Duodenal mucosa (tissue), 2 donors: ENCODE measurements around the gene KIAA0586.
"Not testable (repeated sequence)": the region's sequence is repeated elsewhere in the genome, so short reads cannot be mapped to it uniquely, and the experiment has no call there.

Source experiments
- H3K27ac ChIP-seq: one replicate; pipeline ENCODE4 v1.7.0; 2013; ENCODE audit warnings: low read depth, low read length
- H3K27me3 ChIP-seq, 2 donors: one replicate each; pipeline ENCODE4 v1.7.0; 2013; ENCODE audit warnings: low read length in 2 of 2, control low read depth in 1 of 2; ENCODE audit not compliant: insufficient read depth in 2 of 2, control insufficient read depth in 1 of 2
- H3K36me3 ChIP-seq, 2 donors: one replicate each; pipeline ENCODE4 v1.7.0; 2013; ENCODE audit warnings: low read length in 2 of 2, control low read depth in 1 of 2; ENCODE audit not compliant: insufficient read depth in 2 of 2, control insufficient read depth in 1 of 2
- H3K4me1 ChIP-seq, 2 donors: one replicate each; pipeline ENCODE4 v1.7.0; 2013; ENCODE audit warnings: low read length in 2 of 2, control low read depth in 1 of 2; ENCODE audit not compliant: insufficient read depth in 2 of 2, control insufficient read depth in 1 of 2
- H3K4me3 ChIP-seq, 2 donors: one replicate each; pipeline ENCODE4 v1.7.0; 2013; ENCODE audit warnings: low read length in 2 of 2, low read depth in 1 of 2
- H3K9ac ChIP-seq, 2 donors: one replicate each; pipeline ENCODE4 v1.7.0; 2013; ENCODE audit warnings: low read length in 2 of 2, low read depth in 1 of 2
- H3K9me3 ChIP-seq, 2 donors: one replicate each; pipeline ENCODE4 v1.7.0; 2013; ENCODE audit warnings: low read length in 2 of 2, control low read depth in 1 of 2; ENCODE audit not compliant: control insufficient read depth in 1 of 2

Gene KIAA0586

DNA sequence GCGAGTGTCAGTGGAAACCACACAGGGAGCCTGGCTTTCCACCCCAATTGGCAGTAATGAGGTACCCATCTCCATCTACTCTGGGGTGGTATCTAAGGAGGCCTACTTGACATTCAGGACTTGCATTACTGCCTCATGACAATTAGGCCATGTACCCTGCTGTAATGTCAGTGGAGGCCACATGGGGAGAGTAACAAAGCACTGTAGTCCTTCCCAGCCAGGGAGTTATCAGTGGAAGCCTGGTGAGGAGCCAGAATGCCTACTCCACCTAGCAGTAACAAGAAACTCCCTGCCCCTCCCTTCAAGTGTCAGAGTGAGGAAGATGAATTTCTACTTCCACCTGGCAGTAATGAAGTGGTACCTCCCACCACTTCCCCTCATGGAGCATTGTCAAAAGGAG, 12.7 kb upstream of the KIAA0586 start:
- H3K9ac ChIP-seq, result no peak overlapping the region
- H3K36me3 ChIP-seq, result peaks cover 10 to 50% of the 10 kb centered on the region in 2 donors
- H3K4me1 ChIP-seq, result no peaks in the 10 kb centered on the region
- H3K9me3 ChIP-seq, result no peaks in the 10 kb centered on the region
- no peak overlapping the region for H3K27ac ChIP-seq
- no peak overlapping the region for H3K4me3 ChIP-seq
- H3K27me3 ChIP-seq, result no peaks in the 10 kb centered on the region

DNA sequence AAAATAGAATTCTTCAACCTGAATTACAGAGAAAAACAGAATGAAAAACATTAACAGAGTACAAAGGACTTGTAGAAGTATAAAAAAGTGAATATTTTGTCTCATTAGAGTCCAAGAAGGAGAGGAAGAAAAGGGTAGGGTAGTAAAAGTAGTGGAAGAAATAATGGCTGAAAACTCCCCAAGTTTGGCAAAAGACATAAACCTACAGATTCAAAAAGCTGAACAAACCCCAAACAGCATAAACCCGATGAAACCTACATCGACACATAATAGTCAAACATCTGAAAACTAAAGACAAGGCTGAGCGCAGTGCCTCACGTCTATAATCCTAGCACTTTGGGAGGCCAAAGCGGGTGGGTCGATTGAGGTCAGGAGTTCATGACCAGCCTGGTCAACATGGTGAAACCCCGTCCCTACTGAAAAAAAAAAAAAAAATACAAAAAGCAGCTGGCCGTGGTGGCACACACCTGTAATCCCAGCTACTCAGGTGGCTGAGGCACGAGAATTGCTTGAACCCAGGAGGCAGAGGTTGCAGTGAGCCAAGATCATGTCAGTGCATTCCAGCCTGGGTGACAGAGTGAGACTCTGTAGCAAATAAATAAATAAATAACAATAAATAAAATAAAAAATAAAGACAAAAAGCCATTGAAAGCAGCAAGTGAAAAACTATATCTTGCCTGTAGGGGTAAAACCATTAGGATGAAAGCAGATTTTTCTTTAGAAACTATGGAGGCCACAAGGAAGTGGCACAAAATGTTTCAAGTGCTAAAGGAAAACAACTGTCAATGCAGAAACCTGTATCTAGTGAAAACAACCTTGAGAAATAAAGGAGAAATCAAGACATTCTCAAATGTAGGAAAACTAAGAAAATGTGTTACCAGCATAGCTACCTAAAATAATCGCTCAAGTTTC, 11.6 kb upstream of the KIAA0586 start:
- Histone ChIP-seq H3K27ac (no peak overlapping the region), H3K4me3 (no peak overlapping the region), H3K27me3 (no peaks in the 10 kb centered on the region), H3K36me3 (peaks cover 8 to 42% of the 10 kb centered on the region in 2 donors), H3K4me1 (no peaks in the 10 kb centered on the region), H3K9ac (no peak overlapping the region), H3K9me3 (no peaks in the 10 kb centered on the region)

DNA sequence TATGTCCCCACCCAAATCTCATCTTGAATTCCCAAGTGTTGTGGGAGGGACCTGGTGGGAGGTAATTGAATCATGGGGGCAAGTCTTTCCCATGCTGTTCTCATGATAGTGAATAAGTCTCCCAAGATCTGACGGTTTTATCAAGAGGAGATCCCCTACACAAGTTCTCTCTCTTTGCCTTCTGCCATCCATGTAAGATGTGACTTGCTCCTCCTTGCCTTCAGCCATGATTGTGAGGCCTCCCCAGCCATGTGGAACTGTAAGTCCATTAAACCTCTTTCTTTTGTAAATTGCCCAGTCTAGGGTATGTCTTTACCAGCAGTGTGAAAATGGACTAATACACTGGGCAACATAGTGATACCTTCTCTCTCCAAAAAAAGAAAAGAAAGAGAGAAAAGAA, 10.6 kb upstream of the KIAA0586 start:
- H3K36me3 ChIP-seq, result peaks cover 15 to 40% of the 10 kb centered on the region in 2 donors
- H3K4me3 ChIP-seq, H3K4me1 ChIP-seq, H3K27ac ChIP-seq, H3K27me3 ChIP-seq, H3K9ac ChIP-seq, H3K9me3 ChIP-seq: not testable (repeated sequence)

DNA sequence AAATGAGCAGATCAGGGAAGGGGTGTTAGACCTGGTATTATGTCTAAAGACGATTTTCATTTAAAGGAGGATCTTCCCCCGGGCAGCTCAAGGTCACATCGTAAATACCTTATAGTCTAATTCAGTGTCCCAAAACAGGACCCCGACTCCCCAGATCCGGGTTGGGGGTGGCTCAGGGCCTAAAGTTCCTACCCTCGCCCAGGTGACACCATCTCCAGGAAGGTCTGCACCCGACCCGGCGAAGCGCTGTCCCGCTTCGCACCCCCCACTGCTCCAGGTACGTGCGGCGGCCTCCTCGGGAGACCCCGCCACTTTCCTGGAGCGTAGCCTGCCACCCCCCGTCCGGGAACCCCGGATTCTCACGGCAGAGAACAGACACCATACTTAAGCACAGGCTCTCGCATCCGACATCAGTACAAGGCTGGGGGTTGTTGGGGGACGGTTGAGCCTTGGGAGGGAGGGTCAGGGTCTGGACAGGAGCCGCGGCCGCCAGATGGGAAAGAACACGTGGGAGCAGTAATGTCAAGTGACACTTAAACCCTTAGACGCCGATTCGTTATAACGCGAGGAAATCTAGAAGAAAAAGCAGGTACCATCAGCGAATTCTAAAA, 744 bp upstream of the KIAA0586 start:
- peaks cover under 1 to 5% of the 10 kb centered on the region in 2 donors for H3K36me3 ChIP-seq
- H3K9ac ChIP-seq, result peak overlapping the region; percentile 86 to 92
- H3K4me3 ChIP-seq, result peak overlapping the region; percentile 92 to 97
- no peaks in the 10 kb centered on the region for H3K9me3 ChIP-seq
- no peaks in the 10 kb centered on the region for H3K27me3 ChIP-seq
- H3K27ac ChIP-seq, result peak overlapping the region; percentile 86
- H3K4me1 ChIP-seq, result peaks cover 12 to 13% of the 10 kb centered on the region in 2 donors

- no peaks in the 10 kb centered on the region for H3K9me3 ChIP-seq
- H3K27me3 ChIP-seq, result no peaks in the 10 kb centered on the region
- H3K9ac ChIP-seq, result peak overlapping the region; percentile 86 to 92
- H3K36me3 ChIP-seq, result peaks cover 0 to 12% of the 10 kb centered on the region in 2 donors
- H3K4me3 ChIP-seq, result peak overlapping the region; percentile 92 to 97
- H3K27ac ChIP-seq, result peak overlapping the region; percentile 76
- H3K4me1 ChIP-seq, result peaks cover 12 to 13% of the 10 kb centered on the region in 2 donors
Measured at GRCh38 chr14:58428118-58428683, 682 bp downstream of the KIAA0586 start.

GRCh38 chr14:58430156-58430555, 2.6 kb downstream of the KIAA0586 start:
- Histone ChIP-seq H3K9ac (no peak overlapping the region), H3K36me3 (peaks cover 0 to 17% of the 10 kb centered on the region in 2 donors), H3K27me3 (no peaks in the 10 kb centered on the region), H3K9me3 (no peaks in the 10 kb centered on the region), H3K27ac (no peak overlapping the region), H3K4me1 (peaks cover 12 to 13% of the 10 kb centered on the region in 2 donors), H3K4me3 (no peak overlapping the region)

DNA sequence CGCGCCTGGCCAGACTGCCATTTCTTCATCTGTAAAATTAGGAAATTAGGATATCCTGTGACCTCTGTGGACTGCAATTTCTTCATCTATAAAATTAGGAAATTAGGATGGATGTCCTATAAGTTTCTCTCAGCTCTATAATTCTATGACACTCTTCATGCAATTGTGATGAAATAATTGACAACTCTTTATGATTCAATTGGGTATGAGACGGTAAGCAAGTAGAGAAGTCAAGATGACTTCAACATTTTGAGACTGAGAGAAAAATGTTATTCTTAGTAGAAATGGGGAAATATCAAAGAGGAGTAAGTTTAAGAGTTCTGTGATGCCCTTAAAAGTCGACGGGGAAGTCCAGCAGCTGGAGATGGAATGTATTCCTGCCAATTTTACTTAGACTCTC, 12.0 kb downstream of the KIAA0586 start:
- H3K9me3 ChIP-seq, result no peaks in the 10 kb centered on the region
- H3K9ac ChIP-seq, result no peak overlapping the region
- peaks cover 7 to 42% of the 10 kb centered on the region in 2 donors for H3K36me3 ChIP-seq
- no peak overlapping the region for H3K27ac ChIP-seq
- no peaks in the 10 kb centered on the region for H3K4me1 ChIP-seq
- no peaks in the 10 kb centered on the region for H3K27me3 ChIP-seq
- no peak overlapping the region for H3K4me3 ChIP-seq

DNA sequence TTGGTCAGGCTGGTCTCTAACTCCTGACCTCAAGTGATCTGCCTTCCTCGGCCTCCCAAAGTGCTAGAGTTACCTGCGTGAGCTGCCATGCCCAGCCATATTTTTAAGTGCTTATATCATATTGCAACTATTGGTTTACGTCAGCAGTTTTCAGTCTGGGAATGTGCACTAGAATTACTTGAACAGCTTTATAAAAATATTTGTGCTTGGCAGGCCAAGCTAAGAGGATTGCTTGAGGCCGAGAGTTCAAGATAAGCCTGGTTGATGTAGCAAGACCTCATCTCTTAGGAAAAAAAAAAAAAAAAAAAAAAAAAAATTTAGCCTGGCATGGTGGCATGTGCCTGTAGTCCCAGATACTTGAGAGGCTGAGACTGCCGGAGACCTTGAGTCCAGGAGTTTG, 17.1 kb downstream of the KIAA0586 start:
- Histone ChIP-seq H3K27me3 (no peaks in the 10 kb centered on the region), H3K9ac (no peak overlapping the region), H3K27ac (no peak overlapping the region), H3K9me3 (no peaks in the 10 kb centered on the region), H3K4me3 (no peak overlapping the region), H3K36me3 (peaks cover 7 to 55% of the 10 kb centered on the region in 2 donors), H3K4me1 (no peaks in the 10 kb centered on the region)

DNA sequence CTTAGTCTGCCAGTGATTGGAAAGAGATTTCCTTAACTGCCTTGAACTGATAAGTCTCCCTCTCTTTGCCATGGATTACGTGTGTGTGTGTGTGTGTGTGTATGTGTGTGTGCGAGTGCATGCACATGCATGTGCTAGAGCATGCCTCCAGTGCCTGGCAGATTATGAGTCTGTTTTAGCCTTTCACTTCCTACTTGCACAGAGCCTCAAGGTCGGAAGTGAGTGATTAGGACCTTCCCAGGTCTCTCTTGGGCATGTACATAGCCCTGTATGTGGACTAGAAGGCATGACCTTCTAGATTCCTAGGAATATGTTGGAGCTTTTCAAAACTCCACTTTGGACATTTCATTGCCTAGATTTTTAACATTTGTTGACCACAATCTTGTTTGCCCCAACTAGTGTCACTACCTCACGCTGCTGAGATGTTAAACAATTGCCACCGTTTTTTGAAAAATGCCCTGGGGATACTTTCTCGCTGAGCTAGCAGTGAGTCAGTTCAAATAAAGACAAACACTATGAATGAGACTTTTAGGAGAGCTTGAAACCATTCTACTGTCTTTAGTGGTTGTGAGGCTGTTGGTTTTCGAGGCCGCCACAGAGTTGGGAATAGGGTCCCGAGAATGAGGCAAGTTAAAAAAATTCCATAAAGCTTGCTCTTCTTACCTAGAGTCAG, 28.2 kb downstream of the KIAA0586 start:
- no peak overlapping the region for H3K9ac ChIP-seq
- peaks cover 6 to 43% of the 10 kb centered on the region in 2 donors for H3K36me3 ChIP-seq
- H3K4me3 ChIP-seq, result no peak overlapping the region
- H3K4me1 ChIP-seq, result no peaks in the 10 kb centered on the region
- no peaks in the 10 kb centered on the region for H3K9me3 ChIP-seq
- H3K27ac ChIP-seq, result no peak overlapping the region
- no peaks in the 10 kb centered on the region for H3K27me3 ChIP-seq

GRCh38 chr14:58460772-58461171, 33.3 kb downstream of the KIAA0586 start:
- H3K9me3 ChIP-seq, result no peaks in the 10 kb centered on the region
- H3K9ac ChIP-seq, result no peak overlapping the region
- H3K4me1 ChIP-seq, result no peaks in the 10 kb centered on the region
- H3K4me3 ChIP-seq, result no peak overlapping the region
- H3K27me3 ChIP-seq, result no peaks in the 10 kb centered on the region
- H3K27ac ChIP-seq, result no peak overlapping the region
- peaks cover 9 to 43% of the 10 kb centered on the region in 2 donors for H3K36me3 ChIP-seq
